A549 treated with AZD9567 at 1 μM for 4 hours (cell line): ENCODE measurements around the gene FAM222B. TPM values are rescaled to one million over a fixed set of nuclear protein-coding genes. Genes with fewer than 3 reads are reported as not detected.

Experiments
- total RNA-seq: library from RNA; stranded (reverse); fragments of 200-300 nt; extraction: Qiagen RNA extraction; gene quantifications from 5 replicates; pipeline ENCODE4 v1.2.3, GENCODE V29; 2022; ENCODE audit not compliant: insufficient read depth

The FAM222B gene, protein sequence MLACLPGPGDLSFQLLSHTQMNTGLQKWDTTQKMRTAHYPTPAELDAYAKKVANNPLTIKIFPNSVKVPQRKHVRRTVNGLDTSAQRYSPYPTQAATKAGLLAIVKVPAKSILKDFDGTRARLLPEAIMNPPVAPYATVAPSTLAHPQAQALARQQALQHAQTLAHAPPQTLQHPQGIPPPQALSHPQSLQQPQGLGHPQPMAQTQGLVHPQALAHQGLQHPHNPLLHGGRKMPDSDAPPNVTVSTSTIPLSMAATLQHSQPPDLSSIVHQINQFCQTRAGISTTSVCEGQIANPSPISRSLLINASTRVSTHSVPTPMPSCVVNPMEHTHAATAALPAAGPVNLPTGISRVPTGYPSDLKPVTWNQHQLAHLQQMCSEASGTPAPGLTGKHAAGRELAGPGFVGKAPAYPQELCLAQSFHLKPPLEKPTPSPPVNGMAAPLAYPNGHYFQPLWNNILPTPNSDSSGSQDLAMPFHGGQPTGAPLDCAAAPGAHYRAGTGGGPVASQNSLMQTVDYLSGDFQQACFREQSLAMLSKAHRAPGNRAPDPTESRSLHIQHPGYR
- 33.2 to 37.0 TPM (median 33.6 TPM) in 5 replicates for total RNA-seq

GRCh38 chr17:28842282-28843012 lies at the start of gene FAM222B:
Gene FAM222B (minus strand): TSS chr17:28842790. CDS start chr17:28766667, 76,123 bp downstream.

GRCh38 chr17:28854457-28855335 lies 12.1 kb upstream of the FAM222B start, which contains the start of gene ERAL1:
Gene ERAL1 (plus strand): TSS chr17:28855016. CDS start chr17:28855035, 19 bp downstream.

GRCh38 chr17:28743243-28744103 lies 99.1 kb downstream of the FAM222B start, which contains the start of gene TRAF4:
Gene TRAF4 (plus strand): TSS chr17:28744011. CDS start chr17:28744113, 102 bp downstream.

GRCh38 chr17:28728364-28729200 lies 114.0 kb downstream of the FAM222B start, which contains the start of gene NEK8:
Gene NEK8 (plus strand): TSS chr17:28728788. CDS start chr17:28728814, 26 bp downstream.

DNA sequence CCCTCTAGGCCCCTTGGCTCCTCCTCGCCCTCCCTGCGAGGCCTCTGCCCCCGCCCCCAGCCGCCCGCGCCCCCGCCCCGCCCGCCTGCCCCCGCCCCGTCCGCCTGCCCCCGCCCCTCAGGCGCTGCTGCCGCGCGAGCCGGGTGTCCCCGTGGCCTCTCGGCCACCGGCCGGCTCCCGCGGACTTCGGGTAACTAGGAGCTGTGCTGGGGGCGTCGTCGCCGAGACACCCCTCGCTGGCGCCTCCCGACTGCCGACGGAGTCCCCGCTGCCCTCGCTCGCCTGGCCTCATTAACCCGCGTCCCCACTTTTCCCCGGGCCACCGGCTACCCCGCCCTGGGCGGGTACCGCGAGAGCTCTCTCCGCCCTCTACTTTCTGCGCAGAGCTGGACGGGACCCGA lies 116.4 kb downstream of the FAM222B start, which contains the start of gene TLCD1:
TLCD1 (minus strand) TSS at position 8 of the 401 bp plus-strand sequence. CDS start 136 bp downstream, outside the sequence.

GRCh38 chr17:28717578-28718332 lies 124.8 kb downstream of the FAM222B start, which contains the start of gene RAB34:
Gene RAB34 (minus strand): TSS chr17:28717868. CDS start chr17:28717266, 602 bp downstream.

GRCh38 chr17:28711723-28712031 lies 130.9 kb downstream of the FAM222B start, which contains the start of gene PROCA1:
Gene PROCA1 (minus strand): TSS chr17:28711888. CDS start chr17:28711660, 228 bp downstream.

Other genes with a start within 250 kb of the FAM222B start
- 69.9 to 80.7 TPM (median 71.9 TPM) in 5 replicates for gene SPAG5, start 243.8 kb downstream of the FAM222B start, total RNA-seq
- gene RSKR, start 228.6 kb downstream of the FAM222B start, total RNA-seq, result 1.1 to 4.9 TPM (median 4.1 TPM) in 5 replicates
- gene BLTP2, start 197.6 kb downstream of the FAM222B start, total RNA-seq, result 46.5 to 62.0 TPM (median 59.7 TPM) in 5 replicates
- 83.7 to 94.3 TPM (median 89.3 TPM) in 5 replicates for gene SDF2, start 180.9 kb downstream of the FAM222B start, total RNA-seq
- gene SUPT6H, start 180.6 kb downstream of the FAM222B start, total RNA-seq, result 66.6 to 77.0 TPM (median 73.8 TPM) in 5 replicates
- gene PROCA1, start 130.9 kb downstream of the FAM222B start, total RNA-seq, result 1.2 to 1.7 TPM (median 1.5 TPM) in 4 of 5 replicates, not detected in the other
- gene RAB34, start 124.9 kb downstream of the FAM222B start, total RNA-seq, result 212 to 240 TPM (median 228 TPM) in 5 replicates
- gene RPL23A, start 122.8 kb downstream of the FAM222B start, total RNA-seq, result 2,109 to 2,400 TPM (median 2,196 TPM) in 5 replicates
- 23.6 to 50.7 TPM (median 44.7 TPM) in 5 replicates for gene TLCD1, start 116.6 kb downstream of the FAM222B start, total RNA-seq
- 4.0 to 4.9 TPM (median 4.6 TPM) in 5 replicates for gene NEK8, start 114.0 kb downstream of the FAM222B start, total RNA-seq
- 40.7 to 94.4 TPM (median 89.2 TPM) in 5 replicates for gene TRAF4, start 98.8 kb downstream of the FAM222B start, total RNA-seq
- 81.5 to 89.7 TPM (median 85.7 TPM) in 5 replicates for gene ERAL1, start 12.2 kb upstream of the FAM222B start, total RNA-seq
- gene FLOT2, start 54.9 kb upstream of the FAM222B start, total RNA-seq, result 79.9 to 87.3 TPM (median 83.6 TPM) in 5 replicates
- gene DHRS13, start 60.3 kb upstream of the FAM222B start, total RNA-seq, result 6.2 to 6.8 TPM (median 6.3 TPM) in 4 of 5 replicates, not detected in the other
- 30.5 to 32.4 TPM (median 31.5 TPM) in 5 replicates for gene PHF12, start 108.7 kb upstream of the FAM222B start, total RNA-seq
- 0.05 TPM in 1 of 5 replicates, not detected in the others for gene SEZ6, start 163.2 kb upstream of the FAM222B start, total RNA-seq
- 0.15 to 0.26 TPM (median 0.22 TPM) in 3 of 5 replicates, not detected in the others for gene PIPOX, start 200.4 kb upstream of the FAM222B start, total RNA-seq